ENCODE data around the gene DIAPH3.
A peak's percentile ranks its signal among the peaks of the same experiment; 100 is the strongest.

Gene DIAPH3

DNA sequence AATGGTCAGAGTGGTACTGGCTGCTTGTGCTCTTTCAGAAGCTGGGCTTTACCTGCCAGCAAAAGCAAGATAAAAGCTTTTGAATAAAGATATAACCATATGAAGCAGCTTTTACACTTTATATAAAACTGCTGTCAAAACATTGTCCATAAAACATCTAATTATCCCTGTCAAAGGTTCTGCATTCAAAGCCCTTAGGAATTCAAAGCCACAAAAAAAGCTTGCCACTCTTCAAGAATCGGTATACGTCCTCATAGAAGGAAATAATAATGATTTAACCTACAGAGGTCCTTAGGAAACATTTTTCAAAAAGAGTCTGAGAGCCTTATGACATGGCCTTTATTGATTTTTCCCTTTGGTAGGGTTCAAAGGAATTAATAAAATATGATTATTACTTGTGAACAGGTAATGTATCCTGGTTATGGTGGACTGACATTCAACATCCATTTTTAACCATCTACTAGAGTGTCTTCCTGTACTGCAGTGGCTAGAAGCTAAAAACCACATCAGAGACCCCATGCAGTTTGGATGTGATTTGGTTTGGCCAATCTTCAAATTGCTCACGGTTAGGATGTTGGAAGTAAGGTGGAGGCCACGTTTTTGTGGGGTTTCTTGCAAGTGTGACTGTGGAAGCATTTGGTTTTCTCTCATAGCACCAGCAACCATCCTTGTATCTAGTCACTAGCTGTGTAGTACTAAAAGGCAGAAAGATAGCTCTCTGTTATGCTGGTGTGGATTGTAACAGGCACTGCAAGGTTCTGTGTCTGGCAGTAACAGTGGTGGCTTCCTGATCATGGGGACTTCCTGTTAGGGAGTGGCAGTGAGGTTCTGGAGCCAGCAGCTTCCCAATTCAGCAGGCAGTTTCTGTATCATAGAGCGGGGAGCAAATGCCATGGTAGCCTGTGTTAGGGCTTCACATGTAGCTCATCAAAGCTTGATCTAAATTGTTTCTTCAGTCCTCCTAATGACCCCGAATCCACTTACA, 441.5 kb downstream of the DIAPH3 start:
- DNase-seq (ENCODE audit: low read depth, low spot score) = no peak

DNA sequence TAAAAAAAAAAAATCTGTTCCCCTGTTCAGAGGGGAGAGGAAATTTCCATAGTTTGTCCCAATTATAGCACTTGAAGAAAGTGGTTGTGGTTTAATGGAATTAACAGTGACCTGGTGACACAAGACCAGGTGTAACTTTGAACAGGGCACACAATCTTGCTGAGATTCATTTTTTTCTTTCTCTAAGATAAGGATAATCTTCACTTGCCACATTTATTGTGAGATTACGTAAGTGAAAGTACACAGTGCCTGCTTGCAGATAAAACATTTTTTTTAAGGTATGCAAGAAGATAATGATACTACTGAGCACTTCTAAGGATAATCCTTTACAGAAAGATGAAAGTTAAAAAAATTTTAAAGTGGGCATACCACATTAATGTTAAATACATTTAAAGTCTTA, 448.1 kb downstream of the DIAPH3 start:
- no peak for DNase-seq (ENCODE audit: low read depth, low spot score)

DNA sequence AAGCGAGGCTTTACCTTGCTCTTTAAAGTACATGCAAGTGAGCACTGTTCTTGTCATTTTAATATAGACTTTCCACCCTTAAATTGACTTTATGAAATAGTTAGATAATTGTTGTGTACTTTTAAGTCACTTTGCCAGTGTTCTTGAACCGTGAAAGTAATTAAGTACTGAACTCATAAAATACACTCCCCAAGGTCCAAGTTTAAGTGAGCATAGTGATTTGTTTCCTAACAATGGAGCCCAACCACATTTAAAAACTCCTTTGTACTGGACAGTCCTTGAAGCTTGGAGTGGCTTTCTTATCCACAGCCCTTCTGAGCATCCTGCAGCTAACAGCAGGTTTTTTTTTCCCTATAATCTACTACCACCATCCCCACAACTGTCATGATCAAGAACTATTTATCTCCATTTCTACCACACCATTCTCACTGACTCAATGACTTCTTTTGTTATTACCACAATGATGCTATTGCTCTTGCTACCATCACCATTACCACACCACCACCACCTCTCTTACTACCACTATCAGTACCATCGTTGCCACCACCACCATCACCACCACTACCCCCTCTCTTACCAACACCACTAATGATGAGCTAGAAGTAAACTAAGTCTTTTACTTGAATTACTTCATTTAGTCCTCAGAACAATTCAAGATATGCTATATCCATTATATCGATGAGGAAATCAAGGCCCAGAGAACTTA, 452.6 kb downstream of the DIAPH3 start:
- no peak for DNase-seq (ENCODE audit: low read depth, low spot score)

DNA sequence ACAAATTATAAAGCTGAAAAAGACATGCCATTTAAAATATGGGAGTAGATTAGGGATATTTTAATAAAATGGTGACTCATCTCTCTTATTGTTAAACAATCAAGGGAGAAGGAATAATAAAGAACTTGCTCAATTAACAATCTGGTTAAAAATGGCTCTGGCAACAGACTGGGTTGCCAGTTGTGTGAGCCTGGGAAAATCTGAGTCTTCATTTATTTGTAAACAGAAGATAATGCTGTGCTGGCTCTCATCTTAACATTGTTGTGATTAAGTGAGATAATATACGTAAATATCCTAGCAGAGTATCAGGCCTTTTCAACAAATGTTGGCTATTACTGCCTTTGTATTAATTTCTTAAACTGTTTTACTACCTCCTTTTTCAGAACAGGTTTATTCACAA, 453.3 kb downstream of the DIAPH3 start:
- DNase-seq (ENCODE audit: low read depth, low spot score) = no peak

DNA sequence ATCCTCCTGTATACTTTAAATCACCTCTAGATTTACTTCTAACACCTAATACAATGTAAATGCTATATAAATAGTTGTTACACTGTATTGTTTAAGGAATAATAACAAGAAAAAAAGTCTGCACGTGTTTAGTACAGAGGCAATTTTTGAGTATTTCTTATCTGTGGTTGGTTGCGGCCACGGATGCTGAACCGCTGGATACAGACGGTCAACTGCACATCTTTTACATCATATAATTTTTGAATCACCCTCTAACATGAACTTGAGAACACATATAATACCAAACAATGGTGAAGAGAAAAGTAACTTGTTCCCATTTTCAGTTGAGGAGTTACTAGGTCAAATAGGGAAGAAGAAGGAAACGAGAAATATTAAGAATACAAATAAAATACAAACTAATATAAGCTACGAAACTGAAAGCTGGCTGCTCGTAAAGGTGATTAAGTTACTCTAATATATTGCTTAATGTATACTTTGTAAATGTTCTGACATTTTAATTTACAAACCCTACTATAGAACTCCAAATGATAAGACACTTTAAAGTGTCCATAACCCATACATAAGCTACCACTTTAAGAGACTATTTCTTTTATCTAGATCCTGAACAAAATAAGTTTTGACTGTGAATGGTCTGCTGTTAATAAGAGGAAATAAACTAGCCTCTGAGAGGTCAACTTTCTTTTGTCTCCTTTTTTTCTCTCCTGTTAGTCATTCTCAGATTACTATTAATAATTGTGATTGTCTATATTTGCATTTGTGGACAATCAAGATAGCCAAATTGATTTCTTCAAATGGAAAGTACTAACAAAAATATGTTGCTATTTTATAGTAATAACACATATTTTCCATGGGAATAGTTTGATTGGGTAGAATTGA, 457.4 kb downstream of the DIAPH3 start:
- no peak for DNase-seq (ENCODE audit: low read depth, low spot score)

DNA sequence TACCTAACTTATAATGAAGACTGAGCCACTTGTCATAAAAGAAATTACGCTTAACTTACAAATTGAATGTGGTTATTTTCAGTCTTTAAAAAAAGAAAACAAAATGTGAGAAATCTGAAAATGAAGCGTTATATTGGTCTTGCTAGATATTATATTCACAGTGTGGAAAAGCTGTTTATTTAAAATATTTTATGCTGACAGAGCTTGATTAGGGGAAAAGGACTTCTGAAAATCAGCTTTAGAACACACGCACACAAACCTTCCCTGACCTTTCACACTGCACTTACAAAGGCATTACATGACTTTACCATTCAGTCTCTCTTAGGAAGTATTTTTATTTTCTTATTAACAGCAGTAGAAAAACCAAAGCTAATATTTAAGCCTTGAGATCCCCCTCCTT, 461.5 kb downstream of the DIAPH3 start:
- no peak for DNase-seq (ENCODE audit: low read depth, low spot score)

DNA sequence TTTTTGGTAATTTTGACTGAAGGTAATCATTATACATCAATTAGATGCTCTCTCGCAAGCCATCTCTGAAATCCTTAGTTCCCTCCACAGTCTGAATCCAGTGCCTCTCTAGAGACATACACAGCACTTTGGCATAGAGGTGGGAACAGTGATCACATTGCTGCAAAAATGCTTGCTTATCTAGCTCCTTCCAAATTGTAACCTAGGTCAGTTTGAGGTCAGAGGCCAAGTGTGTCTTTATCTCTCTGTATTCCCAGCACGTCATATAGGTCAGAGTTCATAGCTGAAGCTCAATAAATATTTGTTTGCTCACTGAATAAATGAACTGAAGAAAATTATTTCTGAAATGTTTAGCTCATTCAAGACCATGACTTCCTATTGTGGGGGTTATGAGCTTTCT, 462.5 kb downstream of the DIAPH3 start:
- DNase-seq (ENCODE audit: low read depth, low spot score) = no peak

DNA sequence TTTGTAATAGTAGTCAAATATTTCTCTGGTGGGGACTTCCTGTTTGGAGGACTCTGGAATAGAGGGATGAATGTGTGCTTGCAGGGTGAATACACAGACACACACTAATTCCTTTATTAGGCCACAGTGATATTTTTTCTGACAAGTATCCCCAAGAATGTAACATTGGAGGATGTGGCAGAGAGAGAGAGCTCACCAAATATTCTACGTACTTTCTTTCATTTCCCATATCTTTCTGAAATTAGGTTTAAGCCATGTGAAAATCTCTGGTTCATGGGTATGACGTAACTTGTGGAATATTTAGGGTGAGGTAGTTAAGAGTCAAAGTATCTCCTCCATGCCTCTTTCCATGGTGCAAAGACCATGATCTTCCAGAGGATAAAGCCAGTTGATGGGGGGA, 463.4 kb downstream of the DIAPH3 start:
- DNase-seq (ENCODE audit: low read depth, low spot score) = no peak

DNA sequence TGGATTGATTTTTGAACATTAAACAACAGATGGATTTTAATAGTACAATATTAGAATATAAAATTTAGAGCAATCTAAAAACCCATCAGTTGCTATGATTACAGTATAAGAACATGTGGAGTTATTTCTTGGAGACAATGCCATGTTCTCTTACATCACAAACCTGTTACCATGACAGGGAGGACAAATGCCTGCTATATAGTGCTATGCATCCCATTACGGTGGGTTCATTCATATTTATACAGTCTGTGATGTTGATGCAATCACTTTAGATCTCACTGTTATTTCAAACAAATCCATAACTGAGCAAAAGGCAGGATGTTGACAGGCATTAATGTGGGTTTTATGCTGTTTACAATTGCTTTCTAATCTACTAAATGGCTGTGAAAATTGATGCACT, 467.5 kb downstream of the DIAPH3 start:
- no peak for DNase-seq (ENCODE audit: low read depth, low spot score)

DNA sequence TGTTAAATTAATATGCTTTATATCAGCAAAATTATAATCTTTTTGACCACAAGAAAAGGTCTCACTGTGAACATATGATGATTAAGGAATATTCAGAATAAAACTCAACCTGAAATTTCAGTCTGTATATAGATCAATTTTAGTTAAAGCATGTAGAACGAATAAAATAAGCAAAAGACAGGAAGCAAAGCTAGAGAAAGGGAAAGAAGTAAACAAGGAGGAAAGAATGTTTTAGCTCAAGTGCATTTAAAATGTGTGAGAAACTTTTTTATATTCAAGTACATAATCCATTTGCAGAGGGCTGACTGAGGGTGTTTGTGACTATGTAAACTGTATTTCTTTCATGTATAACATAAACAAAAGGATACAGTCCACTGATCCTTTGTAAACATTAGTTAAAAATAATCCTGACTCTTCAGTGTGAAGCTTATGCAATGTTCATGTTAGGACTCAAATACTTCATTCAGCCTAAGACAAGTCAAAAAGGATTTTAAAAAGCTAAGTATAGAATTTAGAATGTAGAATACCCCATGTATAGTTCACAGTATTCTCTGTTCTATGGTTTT, 472.1 kb downstream of the DIAPH3 start:
- DNase-seq (ENCODE audit: low read depth, low spot score) = no peak

DNA sequence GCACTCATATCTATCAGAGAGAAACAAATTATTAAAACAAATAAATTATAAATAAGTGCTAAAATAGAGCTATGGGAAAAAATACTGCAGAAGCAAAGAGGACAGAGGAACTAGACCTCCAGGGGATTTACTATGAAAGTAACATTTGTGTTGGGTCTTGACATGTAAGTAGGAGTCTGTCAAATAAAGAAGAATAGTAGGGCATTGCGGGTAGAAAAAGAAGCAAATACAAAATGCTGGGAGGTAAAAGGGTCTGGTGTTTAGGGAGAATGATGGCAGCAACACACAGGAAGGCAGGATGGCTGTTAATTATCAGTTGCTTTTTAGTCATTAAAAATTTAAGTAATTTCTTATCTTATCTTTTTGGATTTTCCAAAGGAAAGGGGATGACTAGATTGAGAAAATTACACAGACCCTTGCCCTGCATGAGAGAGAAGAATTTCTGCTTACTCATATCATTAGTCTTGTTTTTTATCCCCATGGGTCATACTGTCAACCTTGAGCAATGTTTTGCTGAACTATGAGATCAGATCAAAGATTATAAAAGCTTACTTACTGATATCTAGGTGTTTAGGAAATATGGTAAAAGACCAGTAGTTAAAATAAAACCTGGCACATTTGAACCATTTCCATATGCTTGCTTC, 472.7 kb downstream of the DIAPH3 start:
- no peak for DNase-seq (ENCODE audit: low read depth, low spot score)

DNA sequence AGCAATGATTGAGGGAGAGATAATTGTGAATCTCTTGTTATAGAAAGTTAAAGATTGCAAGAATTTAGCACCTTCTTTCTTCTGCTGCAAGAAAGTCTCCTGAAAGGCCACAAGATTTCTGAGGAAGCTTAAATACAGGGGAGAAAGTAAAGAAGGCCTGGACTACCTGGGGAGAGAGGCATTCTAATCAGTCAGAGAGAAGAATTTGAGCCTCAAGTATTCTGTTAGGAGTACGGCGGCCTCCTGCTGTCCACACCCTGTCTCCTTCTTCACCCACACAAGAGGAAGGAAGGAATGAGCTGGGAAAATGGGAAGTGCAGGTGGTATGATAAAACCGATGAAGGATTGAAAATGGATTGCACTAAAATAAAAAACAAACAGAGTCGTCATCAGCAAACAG, 474.7 kb downstream of the DIAPH3 start:
- DNase-seq (ENCODE audit: low read depth, low spot score) = peak; percentile 25

DNA sequence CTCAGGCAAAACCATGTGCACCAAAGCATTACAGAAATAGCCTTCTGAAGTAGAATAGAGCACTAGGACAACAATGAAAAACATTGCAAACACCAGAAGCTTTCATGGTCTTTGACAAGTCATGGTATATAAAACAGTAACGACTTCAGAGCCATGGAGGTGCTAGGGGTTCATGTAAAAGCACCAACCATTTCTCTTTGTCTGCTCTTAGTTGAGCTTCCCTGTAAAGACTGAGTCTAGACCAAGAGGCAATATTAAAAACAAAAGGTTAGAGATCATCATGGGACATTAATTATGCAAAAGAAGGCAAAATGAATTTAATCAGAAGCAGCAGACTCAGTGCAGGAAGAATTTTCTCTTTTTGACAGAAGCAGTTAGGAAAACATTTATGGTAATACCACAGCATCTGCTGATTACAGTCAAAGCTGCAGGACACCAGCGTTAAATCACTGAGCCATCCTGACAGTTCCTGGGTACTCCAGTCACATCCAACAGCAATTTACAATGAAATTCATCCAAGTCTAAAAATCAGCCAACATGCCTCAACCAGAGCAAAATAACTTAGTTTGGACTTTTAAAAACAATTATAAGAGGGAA, 476.8 kb downstream of the DIAPH3 start:
- DNase-seq (ENCODE audit: low read depth, low spot score) = no peak

DNA sequence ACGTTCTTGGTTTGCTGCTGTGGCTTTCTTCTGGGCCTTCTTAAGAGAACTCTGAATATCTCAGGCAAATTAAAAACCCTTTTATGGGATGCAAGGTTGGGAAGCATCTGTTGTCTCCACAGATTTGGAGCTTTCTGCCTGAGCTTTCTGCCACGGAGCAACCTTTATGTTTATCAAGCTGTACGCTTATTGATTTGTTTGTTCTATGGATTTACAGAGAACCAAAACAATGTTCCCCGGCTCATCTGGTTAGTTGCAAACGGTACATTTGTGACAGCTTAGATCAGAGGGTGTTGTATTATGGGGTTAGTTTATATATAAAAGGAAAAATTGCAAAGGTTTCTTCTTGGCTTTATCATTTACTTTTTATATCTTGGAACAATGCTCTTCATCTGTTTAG, 479.6 kb downstream of the DIAPH3 start:
- no peak for DNase-seq (ENCODE audit: low read depth, low spot score)

DNA sequence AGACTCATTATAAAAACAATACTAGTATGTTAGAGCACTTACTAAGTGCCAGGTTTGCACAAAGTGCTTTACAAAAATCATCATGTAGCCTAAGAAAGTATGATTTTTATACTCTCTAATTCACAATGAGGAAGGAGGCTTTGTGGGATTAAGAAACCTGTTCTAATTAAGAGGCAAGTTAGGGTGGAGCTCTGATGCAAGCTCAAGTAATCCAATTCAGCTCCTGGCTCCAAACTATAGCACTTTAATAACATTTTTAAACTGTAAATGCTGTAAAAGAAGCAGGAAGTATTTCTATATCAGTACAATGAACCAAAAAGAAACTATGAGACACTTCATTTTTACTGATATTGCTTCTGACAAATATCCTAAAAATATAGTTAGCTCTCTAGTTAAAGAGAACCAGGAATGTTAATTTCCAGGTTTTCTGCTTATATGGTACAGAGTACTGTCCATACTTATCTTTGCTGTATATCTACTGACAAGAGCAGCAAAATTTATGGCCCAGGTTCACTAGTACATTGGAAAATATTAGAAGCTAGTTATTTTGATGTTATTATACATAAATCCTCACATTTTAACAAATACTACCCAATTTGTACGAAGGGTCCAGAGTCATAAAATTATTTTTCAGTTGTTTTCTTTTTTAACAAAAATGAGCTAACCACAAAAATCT, 482.0 kb downstream of the DIAPH3 start:
- DNase-seq (ENCODE audit: low read depth, low spot score) = no peak

DNA sequence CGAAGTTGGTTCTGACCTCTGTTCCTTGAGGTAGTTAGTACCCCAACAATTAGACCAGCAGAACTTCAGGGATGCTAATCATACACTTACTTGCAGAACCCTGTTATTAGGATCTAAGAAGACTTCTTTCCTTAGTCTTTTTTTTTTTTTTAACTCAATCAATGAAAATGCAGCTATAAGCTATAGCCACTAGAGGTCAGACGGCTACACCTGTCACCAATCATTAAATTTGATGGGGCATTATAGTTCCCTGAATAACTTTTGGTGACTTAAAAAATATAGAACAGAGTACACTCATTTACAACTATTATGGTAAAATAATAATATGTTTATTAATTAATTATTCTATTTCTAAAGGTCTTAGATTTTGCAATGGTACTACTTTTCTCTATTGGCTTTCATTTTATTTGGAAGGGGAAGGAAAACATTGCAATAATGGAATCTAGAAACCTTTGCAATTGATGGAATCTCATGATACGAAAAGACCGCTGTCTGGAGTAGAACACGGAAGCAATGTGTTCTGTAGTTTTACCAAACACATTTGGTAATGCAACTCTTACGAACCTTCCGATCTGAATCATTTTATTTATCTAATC, 483.2 kb downstream of the DIAPH3 start:
- no peak for DNase-seq (ENCODE audit: low read depth, low spot score)

DNA sequence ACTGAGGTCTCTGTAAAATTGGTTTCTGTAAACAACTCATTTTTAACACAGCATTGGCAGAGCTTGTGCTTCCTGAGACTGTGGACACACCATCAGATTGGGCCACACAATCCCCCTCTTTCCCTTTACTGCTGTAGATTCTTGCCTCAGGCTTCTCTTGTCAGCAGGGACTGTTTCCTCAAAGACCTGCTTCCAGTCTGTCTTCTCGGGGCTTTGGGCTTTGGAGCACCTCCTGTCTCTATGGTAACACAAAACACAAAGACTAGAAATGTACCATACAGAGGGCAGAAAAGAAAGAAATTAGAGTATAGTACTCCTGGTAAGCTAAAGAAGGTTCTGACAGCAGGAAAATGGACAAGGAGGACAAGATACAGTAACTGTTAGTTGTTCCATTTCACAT, 484.5 kb downstream of the DIAPH3 start:
- DNase-seq (ENCODE audit: low read depth, low spot score) = no peak

DNA sequence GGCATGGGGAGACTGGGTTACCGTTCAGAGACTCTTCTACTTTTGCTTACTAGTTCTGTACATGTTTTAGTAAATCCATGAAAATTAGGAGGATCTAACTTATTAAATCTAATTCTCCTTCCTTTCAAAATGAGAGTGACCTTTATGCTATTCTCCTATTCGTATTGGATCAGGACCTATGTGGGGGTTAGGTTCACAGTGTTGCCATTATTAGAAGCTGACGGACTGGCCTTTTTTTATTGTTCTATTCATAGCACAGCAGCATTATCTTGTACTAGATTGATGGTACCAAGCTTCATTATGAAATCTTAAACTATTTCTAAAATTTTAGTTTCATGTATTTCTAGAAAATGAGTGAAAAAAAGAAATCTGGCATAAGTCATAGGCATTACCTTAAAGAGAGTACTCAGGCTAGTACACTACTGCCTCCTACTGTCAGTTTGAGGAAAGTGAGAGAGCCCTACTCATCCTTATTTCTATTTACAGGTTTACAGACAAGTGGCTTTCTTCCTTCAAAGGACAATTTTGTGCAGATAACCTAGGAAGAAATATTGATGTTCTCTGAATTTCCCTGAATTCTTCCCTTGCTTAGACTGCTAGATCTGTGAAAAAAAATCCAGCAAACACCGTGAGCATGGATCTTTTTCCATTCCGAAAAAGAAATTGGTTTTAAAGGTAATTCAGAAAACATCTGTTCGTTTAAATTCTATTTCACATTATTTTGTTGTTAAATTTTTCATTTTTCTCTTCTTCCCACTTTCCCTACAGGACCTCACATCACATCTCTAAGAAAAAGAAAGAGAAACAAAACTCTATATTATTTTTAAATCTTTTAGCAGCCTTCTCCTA, 485.5 kb downstream of the DIAPH3 start:
- peak; percentile 9 for DNase-seq (ENCODE audit: low read depth, low spot score)

DNA sequence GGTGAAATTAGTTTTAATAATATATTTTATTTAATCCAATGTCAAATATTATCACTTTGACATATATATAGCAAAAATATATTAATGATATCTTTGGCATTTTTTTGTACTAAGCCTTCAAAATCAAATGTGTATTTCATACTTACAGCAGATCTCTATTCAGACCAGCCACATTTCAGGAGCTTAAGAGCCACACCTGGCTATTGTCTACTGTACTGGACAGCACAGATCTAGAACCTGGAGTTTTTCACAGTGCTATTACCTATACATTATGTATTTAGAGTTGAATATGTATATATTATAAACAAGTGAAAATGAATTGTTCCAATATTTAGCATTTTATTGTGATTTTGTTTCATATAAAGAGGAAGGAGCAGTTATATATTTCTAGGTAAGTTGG, 486.3 kb downstream of the DIAPH3 start:
- DNase-seq (ENCODE audit: low read depth, low spot score) = no peak

Measured in iPS DF 19.7 (cell line).